OCI-LY1 (cell line): ENCODE measurements around the gene APLP2.

Source experiments
- H2AFZ ChIP-seq: fragments of 200-600 bp; sonication (generic), shearing (Covaris generic); 2 replicates; pipeline ENCODE4 v1.6.0; 2014; ENCODE audit warnings: antibody characterized with exemption, mild to moderate bottlenecking, low read length
- H3F3A ChIP-seq: fragments of 200-600 bp; sonication (generic), shearing (Covaris generic); 2 replicates; pipeline ENCODE4 v1.6.0; 2014; ENCODE audit warnings: mild to moderate bottlenecking, antibody characterized with exemption, low read length, moderate library complexity; ENCODE audit not compliant: insufficient read depth
- H3K27ac ChIP-seq: fragments of 200-600 bp; sonication (generic); 2 replicates; pipeline ENCODE4 v1.5.1; 2014; ENCODE audit warnings: low read length, mixed run types, mild to moderate bottlenecking, low read depth; ENCODE audit not compliant: poor library complexity, severe bottlenecking
- H3K27me3 ChIP-seq: fragments of 200-600 bp; sonication (generic); 2 replicates; pipeline ENCODE4 v1.6.0; 2014; ENCODE audit warnings: antibody characterized with exemption, mild to moderate bottlenecking, low read length, moderate library complexity; ENCODE audit not compliant: insufficient read depth
- H3K36me3 ChIP-seq: fragments of 200-600 bp; sonication (generic); 2 replicates; pipeline ENCODE4 v1.6.1; 2014; ENCODE audit warnings: mild to moderate bottlenecking, antibody characterized with exemption, low read length, moderate library complexity, mixed read lengths; ENCODE audit not compliant: insufficient read depth
- H3K4me1 ChIP-seq: fragments of 200-600 bp; sonication (generic); 2 replicates; pipeline ENCODE4 v1.5.1; 2014; ENCODE audit warnings: mild to moderate bottlenecking, low read length, moderate library complexity; ENCODE audit not compliant: insufficient read depth, severe bottlenecking
- H3K4me2 ChIP-seq: fragments of 200-600 bp; sonication (generic), shearing (Covaris generic); 2 replicates; pipeline ENCODE4 v1.6.1; 2014; ENCODE audit warnings: low read length
- H3K4me3 ChIP-seq: fragments of 200-600 bp; sonication (generic); 2 replicates; pipeline ENCODE4 v1.5.1; 2014; ENCODE audit warnings: low read length, low read depth, mild to moderate bottlenecking, mixed read lengths; ENCODE audit not compliant: poor library complexity, severe bottlenecking
- H3K79me2 ChIP-seq: fragments of 200-600 bp; shearing (Covaris generic); 2 replicates; pipeline ENCODE4 v1.6.1; 2016; ENCODE audit warnings: mixed run types, low read length, mixed read lengths; ENCODE audit not compliant: insufficient read depth
- H3K9ac ChIP-seq: fragments of 200-600 bp; sonication (generic), shearing (Covaris generic); 2 replicates; pipeline ENCODE4 v1.6.1; 2014; ENCODE audit warnings: mild to moderate bottlenecking, low read length, mixed read lengths
- H3K9me2 ChIP-seq: fragments of 200-600 bp; sonication (generic), shearing (Covaris generic); 2 replicates; pipeline ENCODE4 v1.6.1; 2014; ENCODE audit warnings: low read depth, mild to moderate bottlenecking, low read length, mixed read lengths
- H3K9me3 ChIP-seq: fragments of 200-600 bp; shearing (Covaris generic); 2 replicates; pipeline ENCODE4 v1.6.1; 2014; ENCODE audit warnings: low read length, mixed read lengths
- H4K20me1 ChIP-seq: fragments of 200-600 bp; sonication (generic), shearing (Covaris generic); 2 replicates; pipeline ENCODE4 v1.6.0; 2016; ENCODE audit warnings: mild to moderate bottlenecking, low read length; ENCODE audit not compliant: insufficient read depth
- CTCF ChIP-seq: fragments of 200-600 bp; sonication (generic), shearing (Covaris generic); IDR thresholded peaks from 2 replicates; pipeline ENCODE4 v1.5.1; 2017; ENCODE audit warnings: mild to moderate bottlenecking, antibody characterized with exemption, low read length, moderate library complexity, mixed read lengths
- EZH2 ChIP-seq: fragments of 200-600 bp; sonication (generic), shearing (Covaris generic); IDR thresholded peaks from 2 replicates; pipeline ENCODE4 v1.8.0; 2017; ENCODE audit warnings: borderline replicate concordance, mixed run types, mild to moderate bottlenecking, antibody characterized with exemption, low read length, moderate library complexity, mixed read lengths

APLP2 gene

GRCh38 chr11:130127509-130127908 is 57.8 kb downstream of the APLP2 start:
- Histone ChIP-seq H3K27ac (no peak overlapping the region), H3K4me3 (no peak overlapping the region), H3K27me3 (no peaks in the 10 kb centered on the region), H3K79me2 (no peaks in the 10 kb centered on the region), H3K9ac (no peak overlapping the region), H4K20me1 (no peaks in the 10 kb centered on the region), H2AFZ (no peak overlapping the region), H3K36me3 (peaks cover 94% of the 10 kb centered on the region), H3K4me2 (no peak overlapping the region), H3F3A (no peaks in the 10 kb centered on the region), H3K4me1 (peaks cover 10% of the 10 kb centered on the region), H3K9me3 (no peaks in the 10 kb centered on the region), H3K9me2 (no peaks in the 10 kb centered on the region)
- TF ChIP-seq CTCF, result no peak
- TF ChIP-seq EZH2, result no peak

- Histone ChIP-seq H3K9me3 (no peaks in the 10 kb centered on the region), H3K27me3 (no peaks in the 10 kb centered on the region), H3K27ac (no peak overlapping the region), H3K4me2 (no peak overlapping the region), H3K36me3 (peaks cover 94% of the 10 kb centered on the region), H3K9ac (no peak overlapping the region), H3K4me3 (no peak overlapping the region), H3K79me2 (no peaks in the 10 kb centered on the region), H2AFZ (no peak overlapping the region), H3K4me1 (peaks cover 20% of the 10 kb centered on the region), H3F3A (no peaks in the 10 kb centered on the region), H4K20me1 (no peaks in the 10 kb centered on the region), H3K9me2 (no peaks in the 10 kb centered on the region)
- TF ChIP-seq CTCF (no peak), EZH2 (no peak)
Observed at GRCh38 chr11:130128626-130129025, 58.9 kb downstream of the APLP2 start.

DNA sequence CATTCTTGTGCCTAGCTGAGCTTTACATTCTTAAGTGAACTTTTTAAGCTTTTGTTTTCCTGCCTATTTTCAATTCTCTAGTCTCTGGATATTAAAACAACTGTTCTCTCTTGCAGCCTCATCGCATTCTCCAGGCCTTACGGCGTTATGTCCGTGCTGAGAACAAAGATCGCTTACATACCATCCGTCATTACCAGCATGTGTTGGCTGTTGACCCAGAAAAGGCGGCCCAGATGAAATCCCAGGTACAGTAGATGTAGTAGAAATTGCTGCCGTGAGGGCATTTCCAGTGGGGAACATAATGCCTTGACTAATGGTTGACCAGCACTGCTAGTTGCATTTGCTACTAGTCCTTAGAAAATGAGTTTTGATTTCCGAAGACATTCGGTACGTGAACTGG is 60.2 kb downstream of the APLP2 start:
- H3K9me2 ChIP-seq, result no peaks in the 10 kb centered on the region
- no peaks in the 10 kb centered on the region for H3K79me2 ChIP-seq
- H3K27ac ChIP-seq, result no peak overlapping the region
- no peaks in the 10 kb centered on the region for H3K27me3 ChIP-seq
- no peaks in the 10 kb centered on the region for H3F3A ChIP-seq
- no peak overlapping the region for H3K9ac ChIP-seq
- no peak overlapping the region for H3K4me2 ChIP-seq
- no peak overlapping the region for H3K4me3 ChIP-seq
- H2AFZ ChIP-seq, result no peak overlapping the region
- peaks cover 94% of the 10 kb centered on the region for H3K36me3 ChIP-seq
- H3K9me3 ChIP-seq, result no peaks in the 10 kb centered on the region
- TF ChIP-seq CTCF, result no peak
- TF ChIP-seq EZH2, result no peak
- no peaks in the 10 kb centered on the region for H4K20me1 ChIP-seq
- H3K4me1 ChIP-seq, result peaks cover 24% of the 10 kb centered on the region
